Measurements from ENCODE around the gene ENO1. TPM values are rescaled to one million over a fixed set of nuclear protein-coding genes. Genes with fewer than 3 reads are reported as not detected.
"Not testable (repeated sequence)": the region's sequence is repeated elsewhere in the genome, so short reads cannot be mapped to it uniquely, and the experiment has no call there.

Gene ENO1
- 1,991 TPM for polyA plus RNA-seq (2012; ENCODE audit: insufficient read depth, insufficient read length)

GRCh38 chr1:8878448-8878697 is at the start of gene ENO1:
Gene ENO1 (minus strand): TSS chr1:8878686. CDS start chr1:8874908, 3,778 bp downstream.
- DNase-seq (ENCODE audit: low read depth, low spot score) = no peak
- peak within 1 kb of the TSS; percentile 96 for H3K4me3 ChIP-seq (ENCODE audit: low read length)

GRCh38 chr1:8926707-8927694 is 48.5 kb upstream of the ENO1 start:
- H3K4me3 ChIP-seq (ENCODE audit: low read length) = no peak overlapping the region
- DNase-seq (ENCODE audit: low read depth, low spot score) = no peak

- DNase-seq (ENCODE audit: low read depth, low spot score) = no peak
- no peak overlapping the region for H3K4me3 ChIP-seq (ENCODE audit: low read length)
These were observed 47.5 kb upstream of the ENO1 start for GRCh38 chr1:8925960-8926359.

GRCh38 chr1:8925406-8925805 is 46.9 kb upstream of the ENO1 start:
- no peak overlapping the region for H3K4me3 ChIP-seq (ENCODE audit: low read length)
- no peak for DNase-seq (ENCODE audit: low read depth, low spot score)

GRCh38 chr1:8922962-8923361 is 44.5 kb upstream of the ENO1 start:
- DNase-seq (ENCODE audit: low read depth, low spot score) = no peak
- no peak overlapping the region for H3K4me3 ChIP-seq (ENCODE audit: low read length)

- H3K4me3 ChIP-seq (ENCODE audit: low read length); DNase-seq (ENCODE audit: low read depth, low spot score): not testable (repeated sequence)
These were observed 39.0 kb upstream of the ENO1 start for GRCh38 chr1:8917536-8917935.

GRCh38 chr1:8915446-8915845 is 37.0 kb upstream of the ENO1 start:
- no peak for DNase-seq (ENCODE audit: low read depth, low spot score)
- no peak overlapping the region for H3K4me3 ChIP-seq (ENCODE audit: low read length)

- DNase-seq (ENCODE audit: low read depth, low spot score) = no peak
- no peak overlapping the region for H3K4me3 ChIP-seq (ENCODE audit: low read length)
These were observed 36.0 kb upstream of the ENO1 start for GRCh38 chr1:8914466-8914865.

- H3K4me3 ChIP-seq (ENCODE audit: low read length) = no peak overlapping the region
- DNase-seq (ENCODE audit: low read depth, low spot score) = no peak
These were observed 35.0 kb upstream of the ENO1 start for GRCh38 chr1:8913457-8913856.

- no peak overlapping the region for H3K4me3 ChIP-seq (ENCODE audit: low read length)
- DNase-seq (ENCODE audit: low read depth, low spot score) = no peak
These were observed 33.2 kb upstream of the ENO1 start for GRCh38 chr1:8911416-8912309.

- DNase-seq (ENCODE audit: low read depth, low spot score) = no peak
- H3K4me3 ChIP-seq (ENCODE audit: low read length) = no peak overlapping the region
These were observed 32.4 kb upstream of the ENO1 start for GRCh38 chr1:8910914-8911313.

- H3K4me3 ChIP-seq (ENCODE audit: low read length) = no peak overlapping the region
- no peak for DNase-seq (ENCODE audit: low read depth, low spot score)
These were observed 31.8 kb upstream of the ENO1 start for GRCh38 chr1:8910331-8910730.

- DNase-seq (ENCODE audit: low read depth, low spot score) = no peak
- H3K4me3 ChIP-seq (ENCODE audit: low read length) = no peak overlapping the region
These were observed 30.1 kb upstream of the ENO1 start for GRCh38 chr1:8908388-8909151.

GRCh38 chr1:8905582-8906191 is 27.2 kb upstream of the ENO1 start:
- no peak overlapping the region for H3K4me3 ChIP-seq (ENCODE audit: low read length)
- no peak for DNase-seq (ENCODE audit: low read depth, low spot score)

- no peak for DNase-seq (ENCODE audit: low read depth, low spot score)
- H3K4me3 ChIP-seq (ENCODE audit: low read length) = no peak overlapping the region
These were observed 25.6 kb upstream of the ENO1 start for GRCh38 chr1:8903908-8904650.

- H3K4me3 ChIP-seq (ENCODE audit: low read length) = no peak overlapping the region
- no peak for DNase-seq (ENCODE audit: low read depth, low spot score)
These were observed 24.9 kb upstream of the ENO1 start for GRCh38 chr1:8903410-8903809.

GRCh38 chr1:8902765-8903164 is 24.3 kb upstream of the ENO1 start:
- H3K4me3 ChIP-seq (ENCODE audit: low read length) = no peak overlapping the region
- DNase-seq (ENCODE audit: low read depth, low spot score) = no peak

- DNase-seq (ENCODE audit: low read depth, low spot score); H3K4me3 ChIP-seq (ENCODE audit: low read length): not testable (repeated sequence)
These were observed 22.2 kb upstream of the ENO1 start for GRCh38 chr1:8900684-8901083.

All from Jurkat, Clone E6-1 (cell line).